K562 (cell line): ENCODE measurements around the gene PEF1. TPM values are rescaled to one million over a fixed set of nuclear protein-coding genes. Genes with fewer than 3 reads are reported as not detected.

Experiments used
- BCLAF1 ChIP-seq, 2 experiments: fragments of 450-650 bp in 1 of 2; IDR thresholded peaks; 2 replicates each; pipeline ENCODE4 v1.6.1; 2011 to 2017; ENCODE audit warnings: low read depth in 2 of 2, antibody characterized with exemption in 1 of 2, borderline replicate concordance in 1 of 2, low read length in 1 of 2, mild to moderate bottlenecking in 1 of 2, mixed read lengths in 1 of 2; ENCODE audit not compliant: control insufficient read depth in 1 of 2
- BHLHE40 ChIP-seq: IDR thresholded peaks from 2 replicates; pipeline ENCODE4 v1.6.1; 2011; ENCODE audit warnings: low read length, improper control_type of control experiment
- CSDE1 ChIP-seq, 2 experiments: fragments of 450-650 bp; IDR thresholded peaks; 2 replicates each; pipeline ENCODE4 v1.6.1; 2016; ENCODE audit warnings: mild to moderate bottlenecking in 1 of 2
- GTF2E2 ChIP-seq: fragments of 200-800 bp; sonication (Bioruptor generic); IDR thresholded peaks from 2 replicates; pipeline ENCODE4 v1.6.1; 2016; ENCODE audit warnings: missing genetic modification characterization, missing compliant biosample characterization
- LCOR ChIP-seq: sonication (generic); formaldehyde crosslinking; IDR thresholded peaks from 2 replicates; pipeline ENCODE4 v1.8.0; 2022; ENCODE audit warnings: mild to moderate bottlenecking, missing genetic modification reagents
- MLX ChIP-seq, 2 experiments: fragments of 450-650 bp in 1 of 2; sonication (generic) in 1 of 2; formaldehyde crosslinking; conservative IDR thresholded peaks; 2 replicates each; pipeline versions ENCODE4 v1.4.0 to v1.8.1; 2020 to 2022; ENCODE audit warnings: mild to moderate bottlenecking in 1 of 2, missing genetic modification reagents in 1 of 2
- NR3C1 ChIP-seq: sonication (generic); formaldehyde crosslinking; IDR thresholded peaks from 2 replicates; pipeline ENCODE4 v1.8.1; 2022; ENCODE audit warnings: missing genetic modification reagents
- PBX2 ChIP-seq, 2 experiments: IDR thresholded peaks in 1 of 2; conservative IDR thresholded peaks in 1 of 2; 2 replicates each; pipeline ENCODE4 v1.6.1; 2016; ENCODE audit warnings: low read depth in 2 of 2, mild to moderate bottlenecking in 1 of 2, missing compliant biosample characterization in 1 of 2, missing genetic modification characterization in 1 of 2, moderate library complexity in 1 of 2
- POLR3G ChIP-seq: IDR thresholded peaks from 2 replicates; pipeline ENCODE4 v1.6.1; 2011; ENCODE audit not compliant: insufficient read length, insufficient replicate concordance; ENCODE audit errors: extremely low read depth
- PTTG1 ChIP-seq: fragments of 450-650 bp; IDR thresholded peaks from 2 replicates; pipeline ENCODE4 v1.6.1; 2016; ENCODE audit warnings: low read depth, mild to moderate bottlenecking, missing genetic modification characterization, missing compliant biosample characterization
- RAD21 ChIP-seq, 2 experiments: fragments of 250-450 bp in 1 of 2; fragments of 450-650 bp in 1 of 2; sonication (Bioruptor Pico) in 1 of 2; formaldehyde crosslinking in 1 of 2; IDR thresholded peaks in 1 of 2; conservative IDR thresholded peaks in 1 of 2; 2 replicates each; pipeline versions ENCODE4 v1.4.0 to v1.8.0; 2020 to 2022; ENCODE audit warnings: mild to moderate bottlenecking in 2 of 2, moderate library complexity in 1 of 2
- SMAD1 ChIP-seq: fragments of 150-350 bp; IDR thresholded peaks from 2 replicates; pipeline ENCODE4 v1.6.1; 2014; ENCODE audit warnings: low read length, low read depth; ENCODE audit not compliant: partially characterized antibody
- SMARCB1 ChIP-seq: IDR thresholded peaks from 2 replicates; pipeline ENCODE4 v1.6.1; 2011; ENCODE audit warnings: improper control_type of control experiment, low read depth; ENCODE audit not compliant: insufficient read length
- WHSC1 ChIP-seq: IDR thresholded peaks from one replicate; pipeline ENCODE4 v1.6.1; 2012; ENCODE audit warnings: low read length, control low read depth, inconsistent platforms
- ZNF431 ChIP-seq: sonication (generic); formaldehyde crosslinking; IDR thresholded peaks from 2 replicates; pipeline ENCODE4 v1.8.0; 2022; ENCODE audit warnings: mild to moderate bottlenecking, missing genetic modification reagents
- ZSCAN29 ChIP-seq: fragments of 450-650 bp; IDR thresholded peaks from 2 replicates; pipeline ENCODE4 v1.6.1; 2017
- polyA plus RNA-seq, 8 experiments: library from polyadenylated mRNA; depleted of rRNA in 4 of 8; stranded (reverse) in 5 of 8; unstranded in 3 of 8; fragments of >200 nt; fragmentation: Nextera tagmentation in 2 of 8; fragmentation: Illumina TruSeq in 1 of 8; extraction: Ambion mirVana in 2 of 8; extraction: Trizol in 1 of 8; gene quantifications; 2 replicates each; pipeline versions ENCODE4 v1.2.1 to v1.2.3, GENCODE V29; 2011 to 2014; ENCODE audit warnings: inconsistent platforms in 1 of 8, missing spikeins in 1 of 8
- total RNA-seq, 7 experiments: library from RNA; depleted of rRNA in 6 of 7; stranded (reverse); fragments of >200 nt in 6 of 7; fragmentation: Illumina TruSeq in 2 of 7; extraction: Trizol in 2 of 7; gene quantifications; 2 replicates each; pipeline versions ENCODE4 v1.2.1 to v1.2.3, GENCODE V29; 2011 to 2021; ENCODE audit warnings: low replicate concordance in 1 of 7
- TF ChIP-seq, protein P1 (sequence below): sonication (generic); formaldehyde crosslinking; IDR thresholded peaks from 2 replicates; pipeline ENCODE4 v1.8.0; 2022; ENCODE audit warnings: mild to moderate bottlenecking, missing genetic modification reagents
- TF ChIP-seq, protein P2 (sequence below), 2 experiments: fragments of 250-450 bp in 1 of 2; fragments of 450-650 bp in 1 of 2; sonication (Bioruptor Pico) in 1 of 2; IDR thresholded peaks; 2 replicates each; pipeline versions ENCODE4 v1.6.1 to v1.8.0; 2016 to 2021; ENCODE audit warnings: mild to moderate bottlenecking in 2 of 2, moderate library complexity in 2 of 2, missing compliant biosample characterization in 1 of 2, missing genetic modification characterization in 1 of 2

PEF1 gene
- total and polyA plus RNA-seq, 9 of the 15 experiments (the other 6 are each of a cell fraction or from before 2014, with no cell fraction given): 26.3 to 95.5 (median 61.9) TPM

GRCh38 chr1:31644560-31645273 lies at the start of gene PEF1 (continued):
- TF ChIP-seq LCOR (CRISPR knock-in tag) (peak; percentile 88), ZSCAN29 (no peak), SMARCB1 (no peak), ZNF431 (CRISPR knock-in tag) (no peak), PBX2 (CRISPR knock-in tag; IDR thresholded peaks at IDR 0.05; ENCODE audit: low read depth) (peak; percentile 99), PBX2 (tag; conservative IDR thresholded peaks at IDR 0.05; ENCODE audit: low read depth) (peak; percentile 100), SMAD1 (no peak), CSDE1 (IDR thresholded peaks at IDR 0.05) (peak in 1 of 2 experiments; percentile 96; a peak in 3 of 4 replicates), POLR3G (no peak), WHSC1 (no peak), BCLAF1 (IDR thresholded peaks at IDR 0.05; ENCODE audit: borderline replicate concordance in 1 of 2, control insufficient read depth in 1 of 2, low read depth in 2 of 2, low read length in 1 of 2) (no peak), BHLHE40 (peak; percentile 32; the same call in 1 of the 2 replicates), NR3C1 (CRISPR knock-in tag) (no peak), PTTG1 (no peak), MLX (CRISPR knock-in tag; conservative IDR thresholded peaks at IDR 0.05) (0 out of 4 replicates have a peak, but pooled peaks of 1 of the 2 experiments have one; percentile 59), RAD21 (CRISPR knock-in tag; conservative IDR thresholded peaks at IDR 0.05 in 1 of 2, IDR thresholded peaks at IDR 0.05 in 1 of 2) (no peak), GTF2E2 (tag) (no peak; the same call in 1 of the 2 replicates)
- TF ChIP-seq, protein P1, sequence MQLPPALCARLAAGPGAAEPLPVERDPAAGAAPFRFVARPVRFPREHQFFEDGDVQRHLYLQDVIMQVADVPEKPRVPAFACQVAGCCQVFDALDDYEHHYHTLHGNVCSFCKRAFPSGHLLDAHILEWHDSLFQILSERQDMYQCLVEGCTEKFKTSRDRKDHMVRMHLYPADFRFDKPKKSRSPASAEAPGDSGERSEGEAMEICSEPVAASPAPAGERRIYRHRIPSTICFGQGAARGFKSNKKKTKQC: peak; percentile 59
- TF ChIP-seq, protein P2, sequence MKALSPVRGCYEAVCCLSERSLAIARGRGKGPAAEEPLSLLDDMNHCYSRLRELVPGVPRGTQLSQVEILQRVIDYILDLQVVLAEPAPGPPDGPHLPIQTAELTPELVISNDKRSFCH (CRISPR knock-in tag; IDR thresholded peaks at IDR 0.05): no peak
- TF ChIP-seq, protein P2 (tag; IDR thresholded peaks at IDR 0.05): peak; percentile 6; the same call in 1 of the 2 replicates
